Activated CD8-positive, alpha-beta memory T cell treated with anti-CD3 and anti-CD28 coated beads, Interleukin-2, amount 10 ng/mL, durations not matched to agents 7 days and 5 days (primary cell): Measurements from ENCODE around the gene KNOP1. TPM values are rescaled to one million over a fixed set of nuclear protein-coding genes. Genes with fewer than 3 reads are reported as not detected.
A peak's percentile ranks its signal among the peaks of the same experiment; 100 is the strongest.
"Not testable (repeated sequence)": the region's sequence is repeated elsewhere in the genome, so short reads cannot be mapped to it uniquely, and the experiment has no call there.

ENCODE experiments used
- ATAC-seq: fragments of 150-1000 bp; cut with Tn5 transposase; one replicate; pipeline ENCODE4 v1.10.0; 2021; ENCODE audit warnings: moderate library complexity
- CTCF ChIA-PET: fragments of 350-600 bp; sonication (Branson Sonifier 250); formaldehyde crosslinking; loops from one replicate; lab custom pipeline; 2021; ENCODE audit warnings: antibody characterized with exemption; lab: Charles Lee
- DNase-seq: peaks from one replicate; pipeline ENCODE4 v3.0.0-alpha.2; 2020
- H3K27ac Mint-ChIP-seq: one replicate; pipeline ENCODE4 v1.8.0; 2021; ENCODE audit warnings: mild to moderate bottlenecking, mixed read lengths
- H3K27me3 Mint-ChIP-seq: one replicate; pipeline ENCODE4 v1.8.0; 2021; ENCODE audit warnings: mixed read lengths
- H3K36me3 Mint-ChIP-seq: one replicate; pipeline ENCODE4 v1.8.0; 2021; ENCODE audit warnings: mild to moderate bottlenecking, mixed read lengths
- H3K4me1 Mint-ChIP-seq: one replicate; pipeline ENCODE4 v1.8.0; 2021; ENCODE audit warnings: mixed read lengths
- H3K4me3 Mint-ChIP-seq: one replicate; pipeline ENCODE4 v1.8.0; 2021; ENCODE audit warnings: mild to moderate bottlenecking, moderate library complexity, mixed read lengths
- H3K9me3 Mint-ChIP-seq: one replicate; pipeline ENCODE4 v1.8.0; 2022; ENCODE audit warnings: low read depth, mixed read lengths
- total RNA-seq, 2 experiments: library from RNA; stranded (reverse); gene quantifications; one replicate each; pipeline ENCODE4 v1.2.3, GENCODE V29; 2021

Gene KNOP1
- total RNA-seq, 2 experiments from 2014 or later, result 20.9 to 24.4 TPM

GRCh38 chr16:19722981-19723380 is 5.0 kb upstream of the KNOP1 start:
- peaks cover 17% of the 10 kb centered on the region for H3K4me1 Mint-ChIP-seq
- no peaks in the 10 kb centered on the region for H3K27me3 Mint-ChIP-seq
- ATAC-seq, result no peak
- H3K9me3 Mint-ChIP-seq, result no peaks in the 10 kb centered on the region
- H3K4me3 Mint-ChIP-seq, result no peak overlapping the region
- H3K36me3 Mint-ChIP-seq, result no peaks in the 10 kb centered on the region
- CTCF ChIA-PET, result no interaction called here
- no peak overlapping the region for H3K27ac Mint-ChIP-seq
- no peak for DNase-seq

- Mint-ChIP-seq H3K27me3 (no peaks in the 10 kb centered on the region), H3K4me3 (no peak overlapping the region), H3K9me3 (no peaks in the 10 kb centered on the region), H3K27ac (no peak overlapping the region), H3K36me3 (no peaks in the 10 kb centered on the region), H3K4me1 (peaks cover 12% of the 10 kb centered on the region)
- DNase-seq, result no peak
- CTCF ChIA-PET, result no interaction called here
- ATAC-seq, result no peak
Observed at GRCh38 chr16:19722269-19722952, 4.4 kb upstream of the KNOP1 start.

- Mint-ChIP-seq H3K36me3 (peaks cover 14% of the 10 kb centered on the region), H3K27me3 (no peaks in the 10 kb centered on the region), H3K27ac (no peak overlapping the region), H3K4me3 (peak overlapping the region; percentile 91), H3K4me1 (peaks cover 25% of the 10 kb centered on the region), H3K9me3 (no peaks in the 10 kb centered on the region)
- CTCF ChIA-PET, result interaction anchor here (1.2 to 1.3 kb wide), 3 partner anchors 117 to 166 kb away, joined by 3 to 6 read pairs (median 5); partner anchors contain the start of genes GPRC5B and VPS35L
- no peak for ATAC-seq
- no peak for DNase-seq
Observed at GRCh38 chr16:19718624-19718965, 568 bp upstream of the KNOP1 start.

- CTCF ChIA-PET, result no interaction called here
- H3K27ac Mint-ChIP-seq, result peak overlapping the region; percentile 76
- peaks cover 25% of the 10 kb centered on the region for H3K4me1 Mint-ChIP-seq
- peak overlapping the region; percentile 91 for H3K4me3 Mint-ChIP-seq
- peaks cover 14% of the 10 kb centered on the region for H3K36me3 Mint-ChIP-seq
- no peaks in the 10 kb centered on the region for H3K9me3 Mint-ChIP-seq
- no peak for ATAC-seq
- no peak for DNase-seq
- H3K27me3 Mint-ChIP-seq, result no peaks in the 10 kb centered on the region
Observed at GRCh38 chr16:19717314-19717713, 713 bp downstream of the KNOP1 start.

GRCh38 chr16:19716728-19717127 is 1.3 kb downstream of the KNOP1 start:
- H3K9me3 Mint-ChIP-seq, H3K27me3 Mint-ChIP-seq, CTCF ChIA-PET, DNase-seq, H3K27ac Mint-ChIP-seq, ATAC-seq: not testable (repeated sequence)
- peak overlapping the region; percentile 91 for H3K4me3 Mint-ChIP-seq
- H3K4me1 Mint-ChIP-seq, result peaks cover 23% of the 10 kb centered on the region
- H3K36me3 Mint-ChIP-seq, result peaks cover 14% of the 10 kb centered on the region

GRCh38 chr16:19716183-19716582 is 1.8 kb downstream of the KNOP1 start:
- ATAC-seq (no peak), DNase-seq (no peak)
- H3K27ac Mint-ChIP-seq, result no peak overlapping the region
- peak overlapping the region; percentile 91 for H3K4me3 Mint-ChIP-seq
- H3K9me3 Mint-ChIP-seq, result no peaks in the 10 kb centered on the region
- CTCF ChIA-PET, result no interaction called here
- H3K36me3 Mint-ChIP-seq, result peaks cover 14% of the 10 kb centered on the region
- H3K4me1 Mint-ChIP-seq, result peaks cover 21% of the 10 kb centered on the region
- no peaks in the 10 kb centered on the region for H3K27me3 Mint-ChIP-seq

GRCh38 chr16:19715566-19715965 is 2.5 kb downstream of the KNOP1 start:
- Mint-ChIP-seq H3K27ac (no peak overlapping the region), H3K27me3 (no peaks in the 10 kb centered on the region), H3K4me1 (peaks cover 19% of the 10 kb centered on the region), H3K36me3 (peaks cover 14% of the 10 kb centered on the region), H3K4me3 (no peak overlapping the region), H3K9me3 (no peaks in the 10 kb centered on the region)
- DNase-seq (no peak), ATAC-seq (no peak)
- CTCF ChIA-PET, result no interaction called here

GRCh38 chr16:19713697-19714096 is 4.3 kb downstream of the KNOP1 start:
- H3K4me1 Mint-ChIP-seq, result peaks cover 13% of the 10 kb centered on the region
- H3K27me3 Mint-ChIP-seq, result no peaks in the 10 kb centered on the region
- CTCF ChIA-PET, result no interaction called here
- no peaks in the 10 kb centered on the region for H3K9me3 Mint-ChIP-seq
- no peak for DNase-seq
- no peak for ATAC-seq
- H3K36me3 Mint-ChIP-seq, result peaks cover 20% of the 10 kb centered on the region
- no peak overlapping the region for H3K4me3 Mint-ChIP-seq
- H3K27ac Mint-ChIP-seq, result no peak overlapping the region

GRCh38 chr16:19712418-19713058 is 5.5 kb downstream of the KNOP1 start:
- Mint-ChIP-seq H3K27me3 (no peaks in the 10 kb centered on the region), H3K27ac (no peak overlapping the region), H3K4me1 (peaks cover 13% of the 10 kb centered on the region), H3K9me3 (no peaks in the 10 kb centered on the region), H3K36me3 (peaks cover 20% of the 10 kb centered on the region), H3K4me3 (no peak overlapping the region)
- ATAC-seq (no peak), DNase-seq (no peak)
- CTCF ChIA-PET, result no interaction called here

- DNase-seq (no peak), ATAC-seq (no peak)
- Mint-ChIP-seq H3K27me3 (no peaks in the 10 kb centered on the region), H3K9me3 (no peaks in the 10 kb centered on the region), H3K36me3 (peaks cover 23% of the 10 kb centered on the region), H3K27ac (no peak overlapping the region), H3K4me3 (no peak overlapping the region), H3K4me1 (peaks cover 7% of the 10 kb centered on the region)
- CTCF ChIA-PET, result no interaction called here
Observed at GRCh38 chr16:19711643-19712042, 6.4 kb downstream of the KNOP1 start.

- Mint-ChIP-seq H3K27ac (no peak overlapping the region), H3K4me3 (no peak overlapping the region), H3K4me1 (peaks cover under 1% of the 10 kb centered on the region), H3K9me3 (no peaks in the 10 kb centered on the region), H3K27me3 (no peaks in the 10 kb centered on the region), H3K36me3 (peaks cover 26% of the 10 kb centered on the region)
- DNase-seq (no peak), ATAC-seq (no peak)
- CTCF ChIA-PET, result no interaction called here
Observed at GRCh38 chr16:19710991-19711545, 7.0 kb downstream of the KNOP1 start.

GRCh38 chr16:19710191-19710908 is 7.7 kb downstream of the KNOP1 start:
- Mint-ChIP-seq H3K27me3 (no peaks in the 10 kb centered on the region), H3K36me3 (peaks cover 32% of the 10 kb centered on the region), H3K9me3 (no peaks in the 10 kb centered on the region), H3K27ac (no peak overlapping the region), H3K4me3 (no peak overlapping the region), H3K4me1 (no peaks in the 10 kb centered on the region)
- CTCF ChIA-PET, result interaction anchor here (0.9 kb wide), 1 partner anchor 18 kb away, joined by 5 read pairs; no protein-coding TSS in a partner anchor
- ATAC-seq (no peak), DNase-seq (no peak)

- no peaks in the 10 kb centered on the region for H3K4me1 Mint-ChIP-seq
- peaks cover 36% of the 10 kb centered on the region for H3K36me3 Mint-ChIP-seq
- DNase-seq (no peak), ATAC-seq (no peak)
- CTCF ChIA-PET, result interaction anchor here (0.9 kb wide), 1 partner anchor 19 kb away, joined by 5 read pairs; no protein-coding TSS in a partner anchor
- no peak overlapping the region for H3K4me3 Mint-ChIP-seq
- no peaks in the 10 kb centered on the region for H3K9me3 Mint-ChIP-seq
- no peak overlapping the region for H3K27ac Mint-ChIP-seq
- H3K27me3 Mint-ChIP-seq, result no peaks in the 10 kb centered on the region
Observed at GRCh38 chr16:19709381-19710136, 8.5 kb downstream of the KNOP1 start.
